ENCODE measurements around the gene CAPN9. TPM values are rescaled to one million over a fixed set of nuclear protein-coding genes. Genes with fewer than 3 reads are reported as not detected.

The CAPN9 gene
- total RNA-seq, 2 donors from 2014 or later = 0.26 TPM; not detected in 1

GRCh38 chr1:230809256-230809990 lies 62.2 kb downstream of the CAPN9 start:
- no peaks in the 10 kb centered on the region for H3K9me3 ChIP-seq
- no peaks in the 10 kb centered on the region for H3K27me3 ChIP-seq
- no peak overlapping the region for H3K4me3 ChIP-seq
- no peaks in the 10 kb centered on the region for H3K36me3 ChIP-seq (replicated peaks in 1 of 2; ENCODE audit: insufficient read depth in 1 of 2, low read depth in 2 of 2)
- H3K4me1 ChIP-seq = peaks cover 11% of the 10 kb centered on the region
- TF ChIP-seq, protein P1, sequence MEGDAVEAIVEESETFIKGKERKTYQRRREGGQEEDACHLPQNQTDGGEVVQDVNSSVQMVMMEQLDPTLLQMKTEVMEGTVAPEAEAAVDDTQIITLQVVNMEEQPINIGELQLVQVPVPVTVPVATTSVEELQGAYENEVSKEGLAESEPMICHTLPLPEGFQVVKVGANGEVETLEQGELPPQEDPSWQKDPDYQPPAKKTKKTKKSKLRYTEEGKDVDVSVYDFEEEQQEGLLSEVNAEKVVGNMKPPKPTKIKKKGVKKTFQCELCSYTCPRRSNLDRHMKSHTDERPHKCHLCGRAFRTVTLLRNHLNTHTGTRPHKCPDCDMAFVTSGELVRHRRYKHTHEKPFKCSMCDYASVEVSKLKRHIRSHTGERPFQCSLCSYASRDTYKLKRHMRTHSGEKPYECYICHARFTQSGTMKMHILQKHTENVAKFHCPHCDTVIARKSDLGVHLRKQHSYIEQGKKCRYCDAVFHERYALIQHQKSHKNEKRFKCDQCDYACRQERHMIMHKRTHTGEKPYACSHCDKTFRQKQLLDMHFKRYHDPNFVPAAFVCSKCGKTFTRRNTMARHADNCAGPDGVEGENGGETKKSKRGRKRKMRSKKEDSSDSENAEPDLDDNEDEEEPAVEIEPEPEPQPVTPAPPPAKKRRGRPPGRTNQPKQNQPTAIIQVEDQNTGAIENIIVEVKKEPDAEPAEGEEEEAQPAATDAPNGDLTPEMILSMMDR (IDR thresholded peaks at IDR 0.05) = no peak
- TF ChIP-seq POLR2A (IDR thresholded peaks at IDR 0.05) = no peak
- 76 to 80% methylated on average over 8 of the region's 8 CpGs for WGBS, 2 donors
- DNase-seq (no peak), ATAC-seq (no peak)
- intact Hi-C loops (cut with DNase I) = no loop called here
- no peak overlapping the region for H3K27ac ChIP-seq

DNA sequence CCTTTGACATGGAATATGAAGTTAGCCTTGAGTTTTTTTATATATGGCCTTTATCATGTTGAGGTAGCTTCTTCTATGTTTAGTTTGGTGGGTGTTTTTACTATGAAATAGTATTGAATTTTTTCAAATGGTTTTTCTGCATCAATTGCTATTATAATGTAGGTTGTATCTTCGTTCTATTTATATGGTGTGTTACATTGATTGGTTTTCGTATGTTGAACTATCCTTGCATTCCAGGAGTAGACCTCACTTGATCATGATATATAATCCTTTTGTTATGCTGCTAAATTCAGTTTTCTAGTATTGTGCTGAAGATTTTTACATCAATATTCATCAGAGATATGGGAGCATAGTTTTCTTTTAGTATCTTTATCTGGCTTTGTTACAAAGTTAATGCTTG lies 65.4 kb downstream of the CAPN9 start:
- no peak overlapping the region for H3K27ac ChIP-seq
- TF ChIP-seq, protein P1 (IDR thresholded peaks at IDR 0.05) = no peak
- TF ChIP-seq POLR2A (IDR thresholded peaks at IDR 0.05) = no peak
- peaks cover 6% of the 10 kb centered on the region for H3K4me1 ChIP-seq
- no peaks in the 10 kb centered on the region for H3K27me3 ChIP-seq
- H3K9me3 ChIP-seq = no peaks in the 10 kb centered on the region
- no peaks in the 10 kb centered on the region for H3K36me3 ChIP-seq (replicated peaks in 1 of 2; ENCODE audit: insufficient read depth in 1 of 2, low read depth in 2 of 2)
- 86 to 89% methylated on average over 2 of the region's 2 CpGs for WGBS, 2 donors
- DNase-seq (no peak), ATAC-seq (no peak)
- intact Hi-C loops (cut with DNase I) = no loop called here
- H3K4me3 ChIP-seq = no peak overlapping the region

DNA sequence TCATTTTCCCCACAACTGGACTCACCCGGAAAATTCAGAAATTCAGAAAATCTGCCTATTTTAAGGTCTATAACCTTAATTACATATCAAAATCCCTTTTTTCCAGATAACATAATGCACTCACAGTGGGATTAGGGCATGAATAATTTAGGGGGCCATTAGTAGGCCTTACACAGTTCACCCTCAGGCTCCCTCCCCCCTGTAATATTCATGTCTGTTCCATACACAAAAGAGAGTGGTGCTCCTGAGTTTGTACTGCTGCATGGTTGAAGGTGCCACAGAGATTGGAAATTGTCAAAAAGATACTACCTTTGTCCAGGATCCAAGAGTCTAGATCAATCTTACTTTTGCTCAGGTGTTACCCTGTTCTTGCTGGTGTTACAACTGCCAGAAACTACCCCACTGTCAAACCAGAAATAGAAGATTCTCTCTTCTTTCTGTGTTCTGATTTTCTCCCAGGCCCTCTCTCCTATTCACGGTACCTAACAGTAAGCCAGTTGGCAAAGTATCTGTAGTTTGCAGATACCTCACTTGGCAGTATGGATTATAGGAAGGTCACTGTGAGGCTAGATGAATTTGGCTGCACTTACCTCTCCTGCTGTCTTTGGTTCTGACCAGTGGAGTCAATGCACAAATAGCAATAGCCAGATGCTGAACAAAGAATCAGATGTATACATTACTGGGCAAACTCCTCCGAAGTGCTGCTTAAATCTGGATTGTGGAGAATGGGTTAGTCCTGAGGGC lies 67.9 kb downstream of the CAPN9 start:
- TF ChIP-seq, protein P1 (IDR thresholded peaks at IDR 0.05) = no peak
- TF ChIP-seq POLR2A (IDR thresholded peaks at IDR 0.05) = no peak
- Histone ChIP-seq H3K4me1 (no peaks in the 10 kb centered on the region), H3K36me3 (replicated peaks in 1 of 2; ENCODE audit: insufficient read depth in 1 of 2, low read depth in 2 of 2) (no peaks in the 10 kb centered on the region), H3K27me3 (no peaks in the 10 kb centered on the region), H3K4me3 (no peak overlapping the region), H3K9me3 (no peaks in the 10 kb centered on the region), H3K27ac (no peak overlapping the region)
- ATAC-seq (no peak), DNase-seq (no peak)
- WGBS, 2 donors = 62 to 76% methylated on average over 3 of the region's 3 CpGs
- intact Hi-C loops (cut with DNase I) = no loop called here

DNA sequence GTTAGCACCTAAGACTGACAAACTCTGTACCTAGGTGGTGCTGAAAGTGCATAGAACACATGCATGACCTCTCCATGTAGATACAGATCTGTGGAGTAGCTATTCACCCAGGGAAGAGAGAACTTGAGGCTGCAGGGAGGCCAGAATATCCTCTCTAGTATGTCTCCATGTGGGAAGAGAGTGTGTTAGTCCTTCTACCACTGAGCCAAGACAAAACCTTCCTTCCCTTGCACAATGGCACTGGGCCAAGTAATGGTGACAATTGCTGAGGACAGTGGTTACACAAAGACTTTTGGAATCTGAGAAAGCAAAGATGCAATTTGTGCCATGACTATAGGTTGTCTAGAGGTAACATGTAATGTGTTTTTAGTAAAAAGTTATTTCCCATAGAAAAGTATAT lies 68.8 kb downstream of the CAPN9 start:
- Histone ChIP-seq H3K27ac (no peak overlapping the region), H3K4me3 (no peak overlapping the region), H3K36me3 (replicated peaks in 1 of 2; ENCODE audit: insufficient read depth in 1 of 2, low read depth in 2 of 2) (no peaks in the 10 kb centered on the region), H3K27me3 (no peaks in the 10 kb centered on the region), H3K9me3 (no peaks in the 10 kb centered on the region), H3K4me1 (no peaks in the 10 kb centered on the region)
- no peak for TF ChIP-seq POLR2A (IDR thresholded peaks at IDR 0.05)
- TF ChIP-seq, protein P1 (IDR thresholded peaks at IDR 0.05) = no peak
- intact Hi-C loops (cut with DNase I) = no loop called here
- DNase-seq (no peak), ATAC-seq (no peak)
